Hepatic stellate cell (primary cell): ENCODE data around the gene UBE3A.

Experiments used
- DNase-seq: peaks from one replicate; pipeline ENCODE4 v3.0.0; 2011; ENCODE audit warnings: low spot score

The UBE3A gene

DNA sequence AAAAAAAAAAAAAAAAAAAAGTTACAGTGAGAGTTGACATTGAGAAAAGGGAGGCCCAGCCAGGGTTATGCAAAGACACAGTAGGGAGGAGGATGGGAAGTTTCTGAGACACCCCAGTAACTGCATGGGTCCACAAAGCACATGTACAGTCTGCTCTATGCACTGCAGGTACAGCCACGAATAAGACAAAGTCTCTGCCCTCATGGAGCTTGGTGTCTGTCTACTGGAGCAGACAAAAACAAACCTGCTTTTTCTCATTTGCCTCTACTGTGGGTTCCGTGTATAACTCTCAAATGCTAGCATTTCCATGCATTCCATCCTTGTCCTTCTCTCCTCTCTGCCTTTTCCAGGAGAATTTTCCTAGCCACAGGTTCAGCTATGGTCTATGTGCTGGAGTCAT is 107.4 kb downstream of the UBE3A start:
- DNase-seq = no peak

DNA sequence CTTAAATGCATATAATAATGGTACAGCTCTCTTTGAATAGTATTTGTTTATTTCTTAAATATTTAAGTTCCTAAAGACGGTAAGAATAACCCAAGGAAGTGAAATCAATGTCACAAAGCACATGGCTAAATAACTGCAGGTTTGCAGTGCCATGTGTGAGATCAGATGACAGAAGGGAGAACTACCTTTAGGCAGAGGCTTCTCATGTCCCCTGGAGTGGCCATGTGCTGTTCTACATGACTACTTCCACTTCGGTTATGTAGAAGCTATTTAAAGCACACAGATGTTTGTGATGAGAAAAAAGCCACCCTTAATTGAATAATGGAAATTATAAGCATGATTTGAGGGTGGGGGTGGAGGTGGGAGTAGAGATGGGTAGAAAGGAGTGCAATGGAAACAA is 109.1 kb downstream of the UBE3A start:
- DNase-seq = no peak

DNA sequence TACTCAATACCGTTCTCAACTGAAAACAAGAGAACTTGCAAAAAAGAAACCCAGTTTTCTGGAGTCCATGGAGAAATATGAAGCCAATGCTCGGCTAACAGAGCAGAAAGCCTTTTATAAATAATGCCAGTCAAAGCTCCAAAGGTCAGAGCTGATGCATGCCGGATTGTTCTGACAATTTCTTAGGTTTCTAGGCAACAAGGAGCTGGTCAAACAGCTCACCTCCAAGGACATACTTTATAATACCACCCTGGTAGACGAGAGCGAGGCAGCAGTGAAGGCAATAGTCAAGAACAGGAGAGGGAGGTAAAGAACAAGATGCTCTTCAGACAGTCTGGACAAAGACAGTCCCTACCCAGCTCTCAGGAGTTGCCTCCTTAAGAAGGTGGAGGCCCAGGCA is 111.1 kb downstream of the UBE3A start:
- DNase-seq = no peak

DNA sequence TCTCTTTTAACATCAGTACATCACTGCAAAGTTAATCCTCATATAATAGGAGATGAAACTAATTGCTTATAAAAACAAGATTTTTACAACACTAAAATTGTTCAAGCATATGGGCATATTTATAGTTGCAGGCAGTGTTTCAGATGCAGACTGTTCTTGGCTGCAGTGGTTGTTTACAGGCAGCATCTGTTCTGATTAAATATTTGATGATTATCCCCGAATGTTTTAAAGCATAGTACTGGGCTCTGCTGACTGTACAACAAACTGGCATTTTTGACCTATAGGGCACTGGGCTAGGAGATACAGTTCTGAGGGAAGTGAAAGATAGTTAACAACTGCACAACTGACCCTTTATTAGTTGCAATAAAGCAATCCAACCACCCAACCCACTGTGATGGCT is 113.6 kb downstream of the UBE3A start:
- DNase-seq = no peak

DNA sequence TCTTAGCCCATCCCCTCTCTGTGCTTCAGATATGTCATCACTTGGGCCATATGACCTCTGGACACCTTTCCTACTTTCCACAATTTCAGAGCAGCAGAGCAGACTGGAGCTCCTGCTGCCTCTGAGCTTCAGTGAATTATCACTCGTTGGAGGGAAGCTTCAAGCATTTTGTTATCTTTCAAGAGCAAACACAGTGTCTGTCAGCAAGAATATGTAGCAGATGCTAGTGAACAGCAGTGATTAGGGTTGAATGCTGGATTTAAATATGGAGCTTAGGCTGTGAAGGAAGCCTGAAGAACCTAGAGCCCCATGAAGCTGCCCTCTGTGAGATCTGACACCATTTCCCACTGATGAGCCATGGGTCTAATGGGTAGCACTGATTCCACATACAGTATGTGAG is 115.4 kb downstream of the UBE3A start:
- no peak for DNase-seq

DNA sequence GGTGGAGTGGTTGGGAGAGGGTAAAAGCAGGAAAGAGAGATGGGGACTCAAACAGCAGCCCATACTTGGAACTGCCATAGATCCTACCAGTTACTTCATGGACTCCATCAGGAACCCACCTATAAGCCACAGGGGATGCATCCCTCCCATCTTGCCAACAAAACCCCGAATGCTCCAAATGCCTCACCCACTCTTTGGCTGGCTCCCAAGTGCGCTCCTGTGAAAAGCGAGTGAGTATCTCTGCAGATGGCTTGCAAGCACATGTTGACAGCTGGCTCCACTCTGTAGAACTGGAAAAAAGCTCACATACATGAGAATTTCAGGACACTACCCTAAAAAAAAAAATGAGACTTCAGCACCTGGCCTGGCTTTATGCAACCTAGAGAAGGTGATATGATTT is 151.0 kb downstream of the UBE3A start:
- DNase-seq = no peak
